ENCODE measurements around the gene DOK5. TPM values are rescaled to one million over a fixed set of nuclear protein-coding genes. Genes with fewer than 3 reads are reported as not detected.

DOK5 gene
- total and polyA plus RNA-seq, 2 donors: 0.76 to 1.0 TPM

DNA sequence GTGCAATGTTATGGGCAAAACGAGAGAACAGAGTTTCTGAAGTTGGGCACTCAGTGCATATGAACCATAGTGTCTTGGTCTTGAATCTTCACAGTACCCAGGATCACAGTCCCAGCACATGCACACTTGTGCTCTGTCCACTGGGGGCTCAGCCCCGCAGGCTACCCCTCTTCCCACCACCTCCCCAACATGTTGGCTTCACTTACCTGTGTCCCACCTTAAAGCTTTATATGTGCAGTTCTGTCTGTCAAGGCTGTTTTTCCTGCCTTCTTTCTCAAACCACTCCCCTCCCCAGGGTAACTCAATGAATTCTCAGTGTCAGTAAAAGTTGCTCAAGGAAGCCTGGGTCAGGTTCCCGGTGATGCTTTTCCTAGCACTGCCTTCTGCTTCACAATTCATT is 129.9 kb downstream of the DOK5 start:
- Histone ChIP-seq H3K4me3 (ENCODE audit: low read length in 2 of 2) (no peak overlapping the region), H3K9me3 (ENCODE audit: control insufficient read depth in 2 of 2, insufficient read depth in 1 of 2, low read length in 1 of 2) (no peaks in the 10 kb centered on the region), H3K36me3 (ENCODE audit: control insufficient read depth in 2 of 2, insufficient read depth in 2 of 2, low read length in 1 of 2) (no peaks in the 10 kb centered on the region), H3K27ac (ENCODE audit: low read depth in 1 of 2, low read length in 1 of 2) (no peak overlapping the region), H3K4me1 (ENCODE audit: control insufficient read depth in 2 of 2, insufficient read depth in 2 of 2, low read length in 2 of 2) (no peaks in the 10 kb centered on the region), H3K27me3 (ENCODE audit: control insufficient read depth in 2 of 2, insufficient read depth in 1 of 2, low read length in 1 of 2) (no peaks in the 10 kb centered on the region)
- no peak for DNase-seq (ENCODE audit: low read depth in 6 of 9, low spot score in 9 of 9)
- 80% methylated on average over 3 of the region's 3 CpGs for WGBS

DNA sequence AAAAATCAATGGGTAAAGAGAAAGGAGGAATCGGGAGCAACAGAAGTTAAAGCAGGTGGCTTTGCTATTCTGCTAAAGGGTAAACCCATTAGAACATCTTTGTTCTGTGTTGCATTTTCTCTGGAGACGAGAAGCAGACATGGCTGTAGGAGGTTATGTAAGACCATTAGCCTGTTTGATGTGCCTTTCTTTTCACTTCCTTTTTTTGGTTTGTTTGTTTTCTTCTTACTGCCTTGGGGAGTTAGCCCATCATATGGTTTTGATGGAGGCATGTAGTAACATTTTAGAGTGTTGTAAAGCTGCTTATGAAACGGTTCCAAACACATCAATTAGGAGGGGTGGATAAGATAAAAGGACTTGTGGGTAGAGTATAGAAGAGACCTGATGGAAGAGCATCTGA is 131.0 kb downstream of the DOK5 start:
- DNase-seq (ENCODE audit: low read depth in 6 of 9, low spot score in 9 of 9): no peak
- H3K36me3 ChIP-seq (ENCODE audit: control insufficient read depth in 2 of 2, insufficient read depth in 2 of 2, low read length in 1 of 2): no peaks in the 10 kb centered on the region
- H3K9me3 ChIP-seq (ENCODE audit: control insufficient read depth in 2 of 2, insufficient read depth in 1 of 2, low read length in 1 of 2): no peaks in the 10 kb centered on the region
- no peaks in the 10 kb centered on the region for H3K4me1 ChIP-seq (ENCODE audit: control insufficient read depth in 2 of 2, insufficient read depth in 2 of 2, low read length in 2 of 2)
- H3K27ac ChIP-seq (ENCODE audit: low read depth in 1 of 2, low read length in 1 of 2): no peak overlapping the region
- H3K27me3 ChIP-seq (ENCODE audit: control insufficient read depth in 2 of 2, insufficient read depth in 1 of 2, low read length in 1 of 2): no peaks in the 10 kb centered on the region
- no peak overlapping the region for H3K4me3 ChIP-seq (ENCODE audit: low read length in 2 of 2)
- WGBS: 67% methylated on average over 3 of the region's 3 CpGs

DNA sequence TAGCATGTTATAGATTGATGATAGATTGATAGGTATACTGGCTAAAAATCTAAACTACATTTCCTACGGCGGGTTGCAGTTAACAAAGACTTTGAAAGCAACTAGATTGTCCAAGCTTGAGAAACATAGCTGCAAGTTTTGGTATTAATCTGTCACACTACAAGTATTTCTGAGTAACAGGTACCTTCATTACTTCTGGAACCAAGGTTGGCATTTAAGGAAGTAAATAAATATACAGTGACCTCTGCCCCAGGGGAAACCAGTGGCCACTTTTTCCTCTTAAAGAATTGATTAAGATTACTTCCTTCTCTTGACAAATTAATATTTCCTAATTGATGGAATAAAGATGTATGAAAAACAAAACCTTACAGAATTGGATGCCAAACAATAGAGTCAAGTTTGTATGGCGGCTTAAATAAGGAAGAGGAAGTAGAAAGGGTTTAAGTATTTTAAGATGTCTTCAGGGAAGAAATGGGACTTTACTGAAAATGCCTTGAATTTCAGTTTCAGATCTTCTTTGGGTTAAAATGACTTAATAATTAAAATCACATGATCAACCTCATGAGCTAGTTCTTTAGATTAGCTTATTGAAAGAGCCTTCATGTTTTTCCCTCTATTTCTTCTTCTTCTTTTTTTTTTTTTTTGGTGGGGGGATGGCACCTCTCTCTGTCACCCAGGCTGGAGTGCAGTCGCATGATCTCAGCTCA is 132.8 kb downstream of the DOK5 start:
- Histone ChIP-seq H3K27ac (ENCODE audit: low read depth in 1 of 2, low read length in 1 of 2) (no peak overlapping the region), H3K36me3 (ENCODE audit: control insufficient read depth in 2 of 2, insufficient read depth in 2 of 2, low read length in 1 of 2) (no peaks in the 10 kb centered on the region), H3K9me3 (ENCODE audit: control insufficient read depth in 2 of 2, insufficient read depth in 1 of 2, low read length in 1 of 2) (no peaks in the 10 kb centered on the region), H3K27me3 (ENCODE audit: control insufficient read depth in 2 of 2, insufficient read depth in 1 of 2, low read length in 1 of 2) (no peaks in the 10 kb centered on the region), H3K4me3 (ENCODE audit: low read length in 2 of 2) (no peak overlapping the region), H3K4me1 (ENCODE audit: control insufficient read depth in 2 of 2, insufficient read depth in 2 of 2, low read length in 2 of 2) (no peaks in the 10 kb centered on the region)
- no peak for DNase-seq (ENCODE audit: low read depth in 6 of 9, low spot score in 9 of 9)
- WGBS: 95% methylated on average over 4 of the region's 4 CpGs

DNA sequence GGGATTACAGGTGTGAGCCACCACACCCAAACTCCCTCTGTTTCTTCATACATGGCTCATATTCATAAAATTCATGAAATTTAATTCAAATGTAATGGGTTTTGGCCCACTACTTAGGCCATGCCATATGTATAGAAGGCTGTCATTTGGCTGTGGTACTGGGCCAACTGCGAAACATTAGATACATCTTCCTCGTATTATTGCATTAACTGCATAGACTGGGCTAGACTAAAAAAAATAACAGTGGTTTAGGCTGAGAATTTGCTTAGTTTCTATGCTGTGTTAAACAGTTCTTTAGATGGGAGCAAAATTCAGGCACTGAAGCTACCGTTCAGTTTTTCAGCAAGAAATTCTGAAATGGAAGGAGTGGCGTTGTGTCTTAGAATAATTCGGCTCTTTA is 133.6 kb downstream of the DOK5 start:
- Histone ChIP-seq H3K4me3 (ENCODE audit: low read length in 2 of 2) (no peak overlapping the region), H3K4me1 (ENCODE audit: control insufficient read depth in 2 of 2, insufficient read depth in 2 of 2, low read length in 2 of 2) (no peaks in the 10 kb centered on the region), H3K36me3 (ENCODE audit: control insufficient read depth in 2 of 2, insufficient read depth in 2 of 2, low read length in 1 of 2) (no peaks in the 10 kb centered on the region), H3K9me3 (ENCODE audit: control insufficient read depth in 2 of 2, insufficient read depth in 1 of 2, low read length in 1 of 2) (no peaks in the 10 kb centered on the region), H3K27ac (ENCODE audit: low read depth in 1 of 2, low read length in 1 of 2) (no peak overlapping the region), H3K27me3 (ENCODE audit: control insufficient read depth in 2 of 2, insufficient read depth in 1 of 2, low read length in 1 of 2) (no peaks in the 10 kb centered on the region)
- WGBS: 96% methylated on average over 5 of the region's 5 CpGs
- DNase-seq (ENCODE audit: low read depth in 6 of 9, low spot score in 9 of 9): no peak

GRCh38 chr20:54611708-54612412 is 136.5 kb downstream of the DOK5 start:
- H3K27ac ChIP-seq (ENCODE audit: low read depth in 1 of 2, low read length in 1 of 2): no peak overlapping the region
- 92% methylated on average over 10 of the region's 10 CpGs for WGBS
- no peaks in the 10 kb centered on the region for H3K9me3 ChIP-seq (ENCODE audit: control insufficient read depth in 2 of 2, insufficient read depth in 1 of 2, low read length in 1 of 2)
- H3K4me1 ChIP-seq (ENCODE audit: control insufficient read depth in 2 of 2, insufficient read depth in 2 of 2, low read length in 2 of 2): no peaks in the 10 kb centered on the region
- no peaks in the 10 kb centered on the region for H3K27me3 ChIP-seq (ENCODE audit: control insufficient read depth in 2 of 2, insufficient read depth in 1 of 2, low read length in 1 of 2)
- no peaks in the 10 kb centered on the region for H3K36me3 ChIP-seq (ENCODE audit: control insufficient read depth in 2 of 2, insufficient read depth in 2 of 2, low read length in 1 of 2)
- DNase-seq (ENCODE audit: low read depth in 6 of 9, low spot score in 9 of 9): no peak
- no peak overlapping the region for H3K4me3 ChIP-seq (ENCODE audit: low read length in 2 of 2)

- no peak overlapping the region for H3K4me3 ChIP-seq (ENCODE audit: low read length in 2 of 2)
- no peaks in the 10 kb centered on the region for H3K27me3 ChIP-seq (ENCODE audit: control insufficient read depth in 2 of 2, insufficient read depth in 1 of 2, low read length in 1 of 2)
- H3K27ac ChIP-seq (ENCODE audit: low read depth in 1 of 2, low read length in 1 of 2): no peak overlapping the region
- 96% methylated on average over 6 of the region's 6 CpGs for WGBS
- no peaks in the 10 kb centered on the region for H3K4me1 ChIP-seq (ENCODE audit: control insufficient read depth in 2 of 2, insufficient read depth in 2 of 2, low read length in 2 of 2)
- H3K36me3 ChIP-seq (ENCODE audit: control insufficient read depth in 2 of 2, insufficient read depth in 2 of 2, low read length in 1 of 2): no peaks in the 10 kb centered on the region
- H3K9me3 ChIP-seq (ENCODE audit: control insufficient read depth in 2 of 2, insufficient read depth in 1 of 2, low read length in 1 of 2): no peaks in the 10 kb centered on the region
- no peak for DNase-seq (ENCODE audit: low read depth in 6 of 9, low spot score in 9 of 9)
Measured at GRCh38 chr20:54618412-54618811, 143.0 kb downstream of the DOK5 start.

DNA sequence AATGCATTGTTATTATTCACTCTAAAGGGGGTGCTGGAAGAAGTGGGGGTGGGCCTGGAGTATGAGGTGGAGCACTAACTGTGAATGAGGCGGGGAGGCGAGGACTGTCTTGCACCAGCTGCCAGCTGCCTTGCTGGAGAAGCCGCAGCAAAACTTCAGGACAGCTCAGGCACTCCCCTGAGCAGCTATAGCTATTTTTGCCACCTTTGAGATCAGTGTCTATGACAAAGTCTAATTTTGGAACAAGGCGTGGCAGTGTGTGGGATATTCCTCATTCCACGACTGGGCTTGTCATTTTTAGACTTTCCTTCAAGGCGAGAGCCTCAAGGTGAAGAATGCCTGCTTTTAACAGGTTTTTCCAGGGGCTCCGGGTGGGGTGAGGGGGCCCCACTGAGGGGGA is 143.8 kb downstream of the DOK5 start:
- DNase-seq (ENCODE audit: low read depth in 6 of 9, low spot score in 9 of 9): no peak
- Histone ChIP-seq H3K27ac (ENCODE audit: low read depth in 1 of 2, low read length in 1 of 2) (no peak overlapping the region), H3K36me3 (ENCODE audit: control insufficient read depth in 2 of 2, insufficient read depth in 2 of 2, low read length in 1 of 2) (no peaks in the 10 kb centered on the region), H3K4me1 (ENCODE audit: control insufficient read depth in 2 of 2, insufficient read depth in 2 of 2, low read length in 2 of 2) (no peaks in the 10 kb centered on the region), H3K27me3 (ENCODE audit: control insufficient read depth in 2 of 2, insufficient read depth in 1 of 2, low read length in 1 of 2) (no peaks in the 10 kb centered on the region), H3K4me3 (ENCODE audit: low read length in 2 of 2) (no peak overlapping the region), H3K9me3 (ENCODE audit: control insufficient read depth in 2 of 2, insufficient read depth in 1 of 2, low read length in 1 of 2) (no peaks in the 10 kb centered on the region)
- WGBS: 79% methylated on average over 7 of the region's 7 CpGs

- Histone ChIP-seq H3K27me3 (ENCODE audit: control insufficient read depth in 2 of 2, insufficient read depth in 1 of 2, low read length in 1 of 2) (no peaks in the 10 kb centered on the region), H3K4me1 (ENCODE audit: control insufficient read depth in 2 of 2, insufficient read depth in 2 of 2, low read length in 2 of 2) (no peaks in the 10 kb centered on the region), H3K36me3 (ENCODE audit: control insufficient read depth in 2 of 2, insufficient read depth in 2 of 2, low read length in 1 of 2) (no peaks in the 10 kb centered on the region), H3K9me3 (ENCODE audit: control insufficient read depth in 2 of 2, insufficient read depth in 1 of 2, low read length in 1 of 2) (no peaks in the 10 kb centered on the region), H3K4me3 (ENCODE audit: low read length in 2 of 2) (no peak overlapping the region), H3K27ac (ENCODE audit: low read depth in 1 of 2, low read length in 1 of 2) (no peak overlapping the region)
- WGBS: 97% methylated on average over 3 of the region's 3 CpGs
- no peak for DNase-seq (ENCODE audit: low read depth in 6 of 9, low spot score in 9 of 9)
Measured at GRCh38 chr20:54619682-54620081, 144.3 kb downstream of the DOK5 start.

DNA sequence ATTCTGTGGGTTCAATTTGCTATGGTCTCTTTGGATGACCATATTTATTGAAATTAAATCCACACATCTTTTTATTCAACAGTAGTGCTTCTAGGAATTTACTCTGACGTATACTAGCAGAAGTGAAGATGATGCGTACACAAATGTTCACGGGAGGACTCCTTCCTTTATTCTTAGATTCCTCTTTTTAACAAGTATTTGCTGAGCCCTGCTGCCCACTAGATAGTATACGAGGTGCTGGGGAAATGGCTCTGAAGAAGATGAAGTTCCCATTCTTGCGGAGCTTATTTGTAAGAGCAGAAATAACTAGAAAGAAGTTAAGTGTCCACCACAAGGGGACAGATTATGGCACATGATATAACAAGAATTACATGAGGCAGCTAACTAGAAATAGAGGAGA is 145.2 kb downstream of the DOK5 start:
- DNase-seq (ENCODE audit: low read depth in 6 of 9, low spot score in 9 of 9): no peak
- Histone ChIP-seq H3K27me3 (ENCODE audit: control insufficient read depth in 2 of 2, insufficient read depth in 1 of 2, low read length in 1 of 2) (no peaks in the 10 kb centered on the region), H3K9me3 (ENCODE audit: control insufficient read depth in 2 of 2, insufficient read depth in 1 of 2, low read length in 1 of 2) (no peaks in the 10 kb centered on the region), H3K4me3 (ENCODE audit: low read length in 2 of 2) (no peak overlapping the region), H3K27ac (ENCODE audit: low read depth in 1 of 2, low read length in 1 of 2) (no peak overlapping the region), H3K4me1 (ENCODE audit: control insufficient read depth in 2 of 2, insufficient read depth in 2 of 2, low read length in 2 of 2) (no peaks in the 10 kb centered on the region), H3K36me3 (ENCODE audit: control insufficient read depth in 2 of 2, insufficient read depth in 2 of 2, low read length in 1 of 2) (no peaks in the 10 kb centered on the region)
- 62% methylated on average over 5 of the region's 5 CpGs for WGBS
